ENCODE measurements around the gene NANS.
"Not testable (repeated sequence)": the region's sequence is repeated elsewhere in the genome, so short reads cannot be mapped to it uniquely, and the experiment has no call there.

NANS gene

GRCh38 chr9:98039607-98040017, 16.9 kb upstream of the NANS start:
- DNase-seq, result no peak

- DNase-seq, result no peak
These were observed 16.3 kb upstream of the NANS start for GRCh38 chr9:98040212-98040611.

- no peak for DNase-seq
These were observed 12.6 kb upstream of the NANS start for GRCh38 chr9:98043915-98044314.

GRCh38 chr9:98045234-98046179, 11.0 kb upstream of the NANS start:
- no peak for DNase-seq

- DNase-seq, result no peak
These were observed 10.4 kb upstream of the NANS start for GRCh38 chr9:98046180-98046543.

GRCh38 chr9:98047002-98047401, 9.5 kb upstream of the NANS start:
- no peak for DNase-seq

GRCh38 chr9:98049288-98050072, 7.1 kb upstream of the NANS start:
- no peak for DNase-seq

GRCh38 chr9:98050351-98050750, 6.2 kb upstream of the NANS start:
- no peak for DNase-seq

- DNase-seq, result no peak
These were observed 2.1 kb upstream of the NANS start for GRCh38 chr9:98054376-98054951.

GRCh38 chr9:98057138-98057799, 737 bp downstream of the NANS start:
- DNase-seq, result no peak

GRCh38 chr9:98062161-98062560, 5.6 kb downstream of the NANS start:
- DNase-seq, result no peak

GRCh38 chr9:98064623-98065392, 8.3 kb downstream of the NANS start:
- peak; percentile 14 for DNase-seq

GRCh38 chr9:98066235-98066634, 9.7 kb downstream of the NANS start:
- DNase-seq, result no peak

- DNase-seq, result no peak
These were observed 10.7 kb downstream of the NANS start for GRCh38 chr9:98067184-98067583.

GRCh38 chr9:98069551-98069950, 13.0 kb downstream of the NANS start:
- DNase-seq, result no peak

GRCh38 chr9:98070704-98071103, 14.2 kb downstream of the NANS start:
- DNase-seq, result no peak

- no peak for DNase-seq
These were observed 15.2 kb downstream of the NANS start for GRCh38 chr9:98071737-98072136.

- peak; percentile 57 for DNase-seq
These were observed 17.8 kb downstream of the NANS start for GRCh38 chr9:98074115-98074990.

GRCh38 chr9:98075332-98075805, 18.8 kb downstream of the NANS start:
- peak; percentile 48 for DNase-seq

GRCh38 chr9:98076514-98076890, 20.0 kb downstream of the NANS start:
- not testable (repeated sequence) for DNase-seq

GRCh38 chr9:98078895-98079294, 22.4 kb downstream of the NANS start:
- DNase-seq, result no peak

Measured in fibroblast of skin of scalp (primary cell).